HG03565 (cell line): ENCODE data around the gene METTL1.

Source experiments
- ATAC-seq: cut with Tn5 transposase; IDR thresholded peaks from one replicate; pipeline ENCODE4 v1.9.1; 2021; ENCODE audit warnings: mild to moderate bottlenecking, moderate library complexity; ENCODE audit not compliant: unreplicated experiment

METTL1 gene

DNA sequence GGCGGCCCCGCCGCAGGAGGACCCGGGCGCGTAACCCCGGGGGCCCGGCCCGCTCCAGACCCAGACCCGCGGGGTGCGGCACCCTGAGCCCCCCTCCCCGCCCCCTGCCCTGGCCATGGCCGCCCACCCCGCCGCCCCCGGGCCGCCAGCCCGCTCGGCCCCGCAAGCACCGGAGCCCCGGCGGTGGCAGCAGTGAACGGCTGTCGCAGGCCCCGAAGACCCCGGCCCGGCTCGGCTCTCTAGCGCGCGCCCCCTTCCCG, 16.8 kb downstream of the METTL1 start:
- no peak for ATAC-seq

DNA sequence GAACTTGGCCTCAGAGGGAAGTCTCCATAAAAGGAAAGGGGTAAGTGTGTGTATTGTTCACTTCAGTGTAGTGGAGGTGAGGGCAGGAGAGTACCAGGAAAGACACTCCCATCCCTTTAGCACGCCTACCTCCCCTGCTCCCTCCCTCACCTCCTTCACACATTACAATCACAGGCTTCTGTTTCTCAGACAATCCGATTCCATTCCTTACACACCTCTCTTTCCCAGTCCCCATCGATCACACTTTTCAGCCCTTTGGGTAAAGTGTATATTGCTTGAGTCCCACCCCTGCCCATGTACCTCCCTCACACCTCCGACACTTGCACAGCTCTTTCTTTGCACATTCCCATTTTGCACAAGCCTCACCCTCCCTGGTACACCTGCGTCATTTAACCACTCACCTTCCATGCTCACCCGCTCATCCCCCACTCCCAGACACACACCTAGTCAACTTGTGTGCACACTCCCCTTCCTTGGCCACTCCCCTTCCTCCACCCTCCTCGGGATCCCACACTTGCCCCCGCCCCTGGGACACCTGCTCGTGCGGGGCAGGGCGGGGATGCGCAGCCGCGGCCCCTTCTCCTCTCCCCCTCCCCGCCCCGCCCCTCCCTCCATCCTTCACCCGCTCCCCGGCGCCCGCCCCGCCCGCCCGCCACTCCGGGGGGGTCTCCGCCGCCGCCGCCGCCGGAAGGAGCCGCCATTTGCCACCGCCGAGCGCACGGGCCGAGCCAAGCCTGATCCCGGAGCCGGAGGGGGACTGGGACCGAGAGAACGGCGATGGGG, 17.3 kb downstream of the METTL1 start, which contains the start of gene MARCHF9:
Gene MARCHF9 (plus strand): TSS at position 693 of the 783 bp plus-strand sequence. CDS start 426 bp downstream, outside the sequence.
- ATAC-seq = peak; percentile 15

- ATAC-seq = no peak
Measured at GRCh38 chr12:57753756-57754337, 18.1 kb downstream of the METTL1 start.

- no peak for ATAC-seq
Measured at GRCh38 chr12:57752668-57753000, 19.3 kb downstream of the METTL1 start.

- ATAC-seq = peak; percentile 60
Measured at GRCh38 chr12:57751788-57752667, 19.9 kb downstream of the METTL1 start, which contains the start of gene CDK4. CDK4 (minus strand) TSS chr12:57752310; CDS start chr12:57751717, 593 bp downstream.

- no peak for ATAC-seq
Measured at GRCh38 chr12:57751432-57751787, 20.5 kb downstream of the METTL1 start.

DNA sequence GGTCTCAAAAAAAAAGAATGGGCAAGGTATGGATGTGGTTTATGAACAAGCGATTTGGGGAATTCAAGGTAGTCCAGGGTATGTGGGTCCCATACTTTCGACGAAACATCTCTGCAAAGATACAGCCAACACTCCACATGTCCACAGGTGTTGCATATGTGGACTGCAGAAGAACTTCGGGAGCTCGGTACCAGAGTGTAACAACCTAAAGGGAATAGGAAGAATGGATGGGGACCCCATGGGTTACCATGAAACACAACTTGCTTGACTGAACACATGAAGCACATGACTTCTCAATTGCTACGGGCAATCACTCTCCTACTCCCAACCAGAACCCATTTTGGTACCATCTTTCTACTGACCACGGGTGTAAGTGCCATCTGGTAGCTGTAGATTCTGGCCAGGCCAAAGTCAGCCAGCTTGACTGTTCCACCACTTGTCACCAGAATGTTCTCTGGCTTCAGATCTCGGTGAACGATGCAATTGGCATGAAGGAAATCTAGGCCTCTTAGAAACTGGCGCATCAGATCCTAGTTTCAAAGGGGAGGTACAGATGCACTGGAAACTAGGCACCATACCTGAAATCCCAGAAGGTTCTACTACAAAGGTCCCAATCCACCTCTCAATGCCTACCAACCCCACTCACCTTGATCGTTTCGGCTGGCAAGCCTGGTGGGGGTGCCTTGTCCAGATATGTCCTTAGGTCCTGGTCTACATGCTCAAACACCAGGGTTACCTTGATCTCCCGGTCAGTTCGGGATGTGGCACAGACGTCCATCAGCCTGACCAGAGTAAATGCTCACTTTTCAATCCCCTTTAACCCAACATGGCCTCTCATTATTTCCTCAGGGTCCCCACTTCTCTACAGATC, 21.1 kb downstream of the METTL1 start:
- ATAC-seq = no peak

GRCh38 chr12:57749061-57749460, 22.8 kb downstream of the METTL1 start:
- ATAC-seq = no peak

- ATAC-seq = no peak
Measured at GRCh38 chr12:57746025-57746424, 25.9 kb downstream of the METTL1 start.

DNA sequence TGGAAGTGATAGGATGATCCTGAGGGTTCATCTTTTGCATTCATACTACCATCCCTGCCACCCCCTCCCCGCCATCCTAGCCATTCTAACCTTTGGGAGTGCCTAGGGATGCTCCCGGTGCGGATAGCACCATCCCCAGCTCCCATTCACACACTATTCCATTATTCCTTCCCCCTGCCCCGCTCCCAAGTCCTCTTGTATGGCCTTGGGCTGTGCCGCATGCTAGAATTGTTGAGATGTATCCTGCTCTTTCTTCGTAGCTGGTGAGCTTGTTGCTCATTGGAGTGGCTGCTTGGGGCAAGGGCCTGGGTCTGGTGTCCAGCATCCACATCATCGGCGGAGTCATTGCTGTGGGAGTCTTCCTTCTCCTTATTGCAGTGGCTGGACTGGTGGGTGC, 26.4 kb downstream of the METTL1 start:
- ATAC-seq = no peak

- peak; percentile 74 for ATAC-seq
Measured at GRCh38 chr12:57744777-57745484, 27.0 kb downstream of the METTL1 start, which contains the start of gene TSPAN31. TSPAN31 (plus strand) TSS chr12:57745039; CDS start chr12:57745155, 116 bp downstream.

DNA sequence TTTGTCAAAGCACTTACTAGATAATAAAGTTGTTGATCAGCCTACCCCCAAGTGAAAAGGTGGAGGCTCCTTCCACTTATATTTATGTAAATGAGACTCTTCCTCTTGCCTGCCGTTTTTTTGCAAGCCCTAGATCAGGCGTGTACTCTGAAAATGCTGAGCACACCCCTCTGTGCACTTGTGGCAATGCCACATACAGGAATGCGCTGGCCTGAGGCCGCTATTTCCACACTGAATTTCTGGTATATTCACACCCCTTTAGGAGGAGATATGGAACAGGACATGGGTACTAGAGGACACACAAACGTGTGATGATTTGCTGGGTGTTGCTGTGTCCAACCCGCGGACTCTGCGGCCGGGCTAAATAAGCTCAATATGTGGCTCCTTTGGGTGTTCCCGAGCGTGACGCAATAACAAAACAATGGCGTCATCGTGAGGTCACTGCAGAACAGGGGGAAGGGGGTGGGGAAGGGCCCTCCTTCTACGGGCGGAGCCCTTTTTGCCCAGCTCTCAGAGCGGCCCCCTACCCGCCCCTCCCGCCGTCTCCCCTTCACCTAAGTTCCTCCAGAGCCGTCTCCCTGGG, 27.6 kb downstream of the METTL1 start:
- ATAC-seq = peak; percentile 13

DNA sequence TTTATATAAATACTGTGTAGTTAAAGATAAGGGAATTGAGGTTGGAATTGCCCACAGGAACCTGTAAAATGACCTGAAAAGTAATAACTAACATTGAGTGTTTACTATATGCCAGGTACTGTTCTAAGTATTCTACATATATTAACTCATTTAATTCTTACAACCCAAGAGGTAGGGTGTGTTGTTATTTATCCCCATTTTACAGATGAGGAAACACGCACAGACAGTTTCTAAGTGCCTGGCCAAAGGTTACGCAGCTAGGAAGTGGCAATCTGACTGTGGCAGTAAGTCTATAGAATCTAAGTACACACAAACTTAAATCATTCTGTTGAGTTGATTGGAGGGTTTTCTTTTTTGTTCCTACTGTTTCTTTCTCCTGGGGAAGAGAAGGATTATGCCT, 28.1 kb downstream of the METTL1 start:
- no peak for ATAC-seq

GRCh38 chr12:57741844-57742738, 29.8 kb downstream of the METTL1 start:
- peak; percentile 31 for ATAC-seq

GRCh38 chr12:57741413-57741789, 30.5 kb downstream of the METTL1 start:
- no peak for ATAC-seq

DNA sequence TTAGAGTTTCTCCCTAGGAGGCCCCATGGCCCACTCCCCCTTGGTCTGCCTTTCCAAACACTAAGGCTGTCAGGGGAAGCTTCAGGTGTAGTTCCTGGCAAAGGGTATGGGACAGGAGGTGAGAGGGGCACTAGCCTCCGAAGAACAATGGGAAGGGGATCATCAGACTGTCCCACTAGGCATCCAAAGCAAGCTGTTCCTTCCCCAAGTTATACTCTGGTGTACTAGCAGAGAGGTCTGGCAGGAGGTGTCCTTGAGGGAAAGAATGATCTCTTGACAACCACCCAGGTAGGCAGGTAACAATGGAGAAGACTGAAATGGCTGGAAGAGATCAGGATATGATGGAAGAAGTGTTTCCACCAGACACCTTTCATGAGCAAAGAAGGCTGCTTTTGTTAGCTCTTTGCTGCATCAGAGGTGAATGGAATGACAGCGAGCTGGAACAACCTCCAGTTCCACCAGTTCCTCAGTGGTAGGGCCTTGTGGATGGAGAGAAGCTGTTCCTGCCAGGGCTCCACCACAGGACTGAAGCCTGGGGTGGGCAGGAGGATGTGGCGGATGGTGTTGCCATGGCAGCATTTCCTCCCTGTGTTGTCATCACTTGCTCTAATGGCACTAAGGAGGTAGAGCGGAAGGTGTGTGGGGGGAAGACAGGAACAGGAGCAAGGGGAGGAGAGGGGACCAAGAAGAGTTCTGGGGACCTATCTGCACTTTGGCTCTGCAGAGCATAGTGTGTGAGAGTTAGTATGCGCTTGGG, 31.1 kb downstream of the METTL1 start:
- peak; percentile 44 for ATAC-seq

- no peak for ATAC-seq
Measured at GRCh38 chr12:57739914-57740538, 31.9 kb downstream of the METTL1 start.

DNA sequence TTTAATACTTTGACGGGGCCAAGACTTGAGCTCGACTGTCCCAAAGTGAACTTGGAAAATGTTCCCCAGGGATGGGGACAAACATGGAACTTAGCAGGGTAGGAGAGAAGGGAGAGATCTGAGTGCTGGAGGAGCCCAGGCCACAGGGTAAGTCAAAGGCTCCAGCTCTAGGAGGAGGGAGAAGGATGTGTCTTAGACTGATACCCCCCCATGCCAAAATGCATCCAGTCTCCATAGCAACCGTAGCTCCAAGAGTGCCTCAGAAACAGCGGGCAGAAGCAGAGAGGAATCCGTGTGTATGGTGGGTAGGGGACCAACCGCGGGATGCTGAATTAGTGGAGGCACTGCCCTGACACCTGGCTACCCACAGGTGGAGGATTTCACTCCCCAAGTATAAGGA, 32.5 kb downstream of the METTL1 start:
- no peak for ATAC-seq
